CD4-positive, alpha-beta T cell treated with Interferon alpha-2 for 1 hour (primary cell): ENCODE measurements around the gene C2orf68.
"Not testable (repeated sequence)": the region's sequence is repeated elsewhere in the genome, so short reads cannot be mapped to it uniquely, and the experiment has no call there.

ENCODE experiments used
- DNase-seq, 2 donors: peaks; one replicate each; pipeline ENCODE4 v3.0.0-alpha.2; 2020 to 2022

The C2orf68 gene

GRCh38 chr2:85598594-85599340 is 13.1 kb downstream of the C2orf68 start:
- no peak for DNase-seq

GRCh38 chr2:85597241-85597640 is 14.6 kb downstream of the C2orf68 start:
- no peak for DNase-seq

GRCh38 chr2:85596486-85597143 is 15.3 kb downstream of the C2orf68 start:
- no peak for DNase-seq

- DNase-seq, result no peak
Measured at GRCh38 chr2:85596026-85596333, 15.9 kb downstream of the C2orf68 start.

- peak; percentile 93 to 95 for DNase-seq
Measured at GRCh38 chr2:85595301-85596025, 16.4 kb downstream of the C2orf68 start, which contains the start of gene RNF181. Gene RNF181 (plus strand): TSS chr2:85595745. CDS start chr2:85595764, 19 bp downstream.

- no peak for DNase-seq
Measured at GRCh38 chr2:85594715-85595300, 17.1 kb downstream of the C2orf68 start.

GRCh38 chr2:85593023-85593422 is 18.8 kb downstream of the C2orf68 start:
- DNase-seq, result no peak

- not testable (repeated sequence) for DNase-seq
Measured at GRCh38 chr2:85592299-85592698, 19.6 kb downstream of the C2orf68 start.

GRCh38 chr2:85591563-85591962 is 20.3 kb downstream of the C2orf68 start:
- no peak for DNase-seq

GRCh38 chr2:85590950-85591349 is 20.9 kb downstream of the C2orf68 start:
- no peak for DNase-seq

GRCh38 chr2:85589982-85590791 is 21.7 kb downstream of the C2orf68 start:
- no peak for DNase-seq

- DNase-seq, result no peak
Measured at GRCh38 chr2:85589181-85589580, 22.7 kb downstream of the C2orf68 start.

- no peak for DNase-seq
Measured at GRCh38 chr2:85588645-85589044, 23.2 kb downstream of the C2orf68 start.

GRCh38 chr2:85588236-85588635 is 23.6 kb downstream of the C2orf68 start:
- DNase-seq, result no peak

- no peak for DNase-seq
Measured at GRCh38 chr2:85585781-85586105, 26.1 kb downstream of the C2orf68 start.

- DNase-seq, result no peak
Measured at GRCh38 chr2:85584857-85585780, 26.7 kb downstream of the C2orf68 start.

GRCh38 chr2:85584354-85584856 is 27.5 kb downstream of the C2orf68 start, which contains the start of gene VAMP5:
Gene VAMP5 (plus strand): TSS chr2:85584431. CDS start chr2:85584491, 60 bp downstream.
- DNase-seq, result peak; percentile 38 to 67

GRCh38 chr2:85583667-85584353 is 28.1 kb downstream of the C2orf68 start:
- peak in 1 of 2 donors; percentile 47 for DNase-seq

- no peak for DNase-seq
Measured at GRCh38 chr2:85582492-85582891, 29.4 kb downstream of the C2orf68 start.

- no peak for DNase-seq
Measured at GRCh38 chr2:85580206-85580605, 31.7 kb downstream of the C2orf68 start.
